K562 (cell line): ENCODE results near the gene POLN. TPM values are rescaled to one million over a fixed set of nuclear protein-coding genes. Genes with fewer than 3 reads are reported as not detected.
"Not testable (repeated sequence)": the region's sequence is repeated elsewhere in the genome, so short reads cannot be mapped to it uniquely, and the experiment has no call there.

Source experiments
- ATAC-seq: fragments of 200-7000 bp; cut with Tn5 transposase; 3 replicates; pipeline ENCODE4 v1.9.1; 2020; ENCODE audit warnings: moderate library complexity
- BruUV-seq: library from RNA; stranded (reverse); fragments of 400-500 nt; replicated peaks from 2 replicates; lab custom pipeline; 2021; lab: Mats Ljungman, UMichigan
- CTCF ChIA-PET: fragments of 300-600 bp; formaldehyde crosslinking; extraction: SDS; loops from one replicate; lab custom pipeline; 2021; ENCODE audit warnings: low intra/inter-chr PET ratio; lab: Yijun Ruan, JAX
- POLR2A ChIA-PET: fragments of 300-600, 350-650 bp; sonication (Branson Sonifier 250); formaldehyde crosslinking; extraction: SDS; loops from one replicate; lab custom pipeline; 2021; ENCODE audit warnings: antibody characterized with exemption, inconsistent platforms; lab: Yijun Ruan, JAX
- DNase-seq, 4 experiments: peaks; one replicate each; pipeline versions ENCODE4 v3.0.0 to v3.0.0-alpha.2; 2011 to 2018; ENCODE audit warnings: low spot score in 3 of 4, mixed read lengths in 3 of 4; ENCODE audit errors: extremely low read depth in 1 of 4
- FAIRE-seq: peaks from 2 replicates; lab custom pipeline; 2011; peaks lifted over from hg19 to GRCh38; lab: Jason Lieb, UNC
- H2AFZ ChIP-seq: 2 replicates; pipeline ENCODE4 v1.6.0; 2011; ENCODE audit warnings: low read depth, low read length, control low read depth, inconsistent platforms
- H3K27ac ChIP-seq: fragments of 200-600 bp; 3 replicates; pipeline ENCODE4 v1.8.0; 2011; ENCODE audit warnings: low read depth, mild to moderate bottlenecking, control low read depth, inconsistent platforms, low read length, moderate library complexity, mixed read lengths; ENCODE audit errors: extremely low read depth
- H3K27me3 ChIP-seq, 2 experiments: fragments of 300-600 bp in 1 of 2; 2 replicates in 1 of 2; 3 replicates in 1 of 2; pipeline versions ENCODE4 v1.6.0 to v1.8.0; 2011; ENCODE audit warnings: inconsistent platforms in 2 of 2, low read length in 2 of 2, mild to moderate bottlenecking in 1 of 2, mixed read lengths in 1 of 2, moderate library complexity in 1 of 2; ENCODE audit not compliant: control insufficient read depth in 2 of 2, insufficient read depth in 2 of 2
- H3K36me3 ChIP-seq: fragments of 300-600 bp; 3 replicates; pipeline ENCODE4 v1.8.0; 2011; ENCODE audit warnings: mild to moderate bottlenecking, low read length, inconsistent platforms; ENCODE audit not compliant: control insufficient read depth, insufficient read depth
- H3K4me1 ChIP-seq, 2 experiments: fragments of 200-600 bp in 1 of 2; replicated peaks in 1 of 2; 2 replicates in 1 of 2; 3 replicates in 1 of 2; pipeline versions ENCODE4 v1.5.1 to v1.8.0; 2011; ENCODE audit warnings: inconsistent platforms in 2 of 2, low read length in 2 of 2, mild to moderate bottlenecking in 1 of 2, mixed read lengths in 1 of 2, moderate library complexity in 1 of 2; ENCODE audit not compliant: control insufficient read depth in 2 of 2, insufficient read depth in 2 of 2
- H3K4me2 ChIP-seq: 2 replicates; pipeline ENCODE4 v1.6.1; 2011; ENCODE audit warnings: low read length, control low read depth, inconsistent platforms, mixed read lengths; ENCODE audit not compliant: insufficient read depth
- H3K4me3 ChIP-seq: fragments of 200-600 bp; sonication (generic), shearing (Covaris generic); 2 replicates; pipeline ENCODE4 v1.5.1; 2016; ENCODE audit warnings: control low read depth, inconsistent platforms
- H3K79me2 ChIP-seq: fragments of 200-600 bp; 3 replicates; pipeline ENCODE4 v1.8.0; 2011; ENCODE audit warnings: low read length, inconsistent platforms; ENCODE audit not compliant: control insufficient read depth, insufficient read depth
- H3K9ac ChIP-seq, 2 experiments: 2 replicates each; pipeline versions ENCODE4 v1.6.0 to v1.6.1; 2011; ENCODE audit warnings: low read depth in 2 of 2, low read length in 2 of 2, control low read depth in 1 of 2, inconsistent platforms in 1 of 2, mild to moderate bottlenecking in 1 of 2, mixed read lengths in 1 of 2; ENCODE audit not compliant: insufficient read depth in 1 of 2
- H3K9me1 ChIP-seq: one replicate; pipeline ENCODE4 v1.6.0; 2011; ENCODE audit warnings: inconsistent platforms, mild to moderate bottlenecking, low read length, moderate library complexity; ENCODE audit not compliant: control insufficient read depth, insufficient read depth
- H3K9me3 ChIP-seq: replicated peaks from 2 replicates; pipeline ENCODE4 v1.5.1; 2011; ENCODE audit warnings: low read depth, low read length, inconsistent platforms; ENCODE audit not compliant: control insufficient read depth, insufficient read depth
- H4K20me1 ChIP-seq: replicated peaks from 2 replicates; pipeline ENCODE4 v1.6.1; 2011; ENCODE audit warnings: low read length, inconsistent platforms, mixed read lengths; ENCODE audit not compliant: control insufficient read depth, insufficient read depth
- BRF1 ChIP-seq: IDR thresholded peaks from 3 replicates; pipeline ENCODE4 v1.6.1; 2011; ENCODE audit warnings: borderline replicate concordance, mild to moderate bottlenecking; ENCODE audit not compliant: insufficient read length; ENCODE audit errors: extremely low read depth
- CBX2 ChIP-seq: fragments of 200-600 bp; sonication (generic); IDR thresholded peaks from one replicate; pipeline ENCODE4 v1.6.1; 2012; ENCODE audit warnings: mild to moderate bottlenecking, low read length, inconsistent platforms; ENCODE audit not compliant: insufficient read depth, poor library complexity, severe bottlenecking
- CBX5 ChIP-seq: IDR thresholded peaks from 2 replicates; pipeline ENCODE4 v1.6.1; 2014; ENCODE audit warnings: low read depth, borderline replicate concordance
- EHMT2 ChIP-seq: fragments of 450-650 bp; IDR thresholded peaks from 2 replicates; pipeline ENCODE4 v1.6.1; 2018; ENCODE audit warnings: antibody characterized with exemption
- HDAC8 ChIP-seq: fragments of 450-650 bp; IDR thresholded peaks from 2 replicates; pipeline ENCODE4 v1.6.1; 2016; ENCODE audit warnings: mild to moderate bottlenecking, missing genetic modification characterization, moderate library complexity, missing compliant biosample characterization
- LARP7 ChIP-seq: fragments of 450-650 bp; IDR thresholded peaks from 2 replicates; pipeline ENCODE4 v1.6.1; 2016
- PTBP1 ChIP-seq: fragments of 200-400 bp; formaldehyde crosslinking; IDR thresholded peaks from 2 replicates; pipeline ENCODE4 v1.6.1; 2017; ENCODE audit warnings: low read depth, low read length
- TAF7 ChIP-seq: fragments of 450-650 bp; IDR thresholded peaks from 2 replicates; pipeline ENCODE4 v1.6.1; 2016; ENCODE audit warnings: missing genetic modification characterization, missing compliant biosample characterization
- ZBTB7A ChIP-seq: IDR thresholded peaks from 2 replicates; pipeline ENCODE4 v1.6.1; 2011; ENCODE audit warnings: low read depth, mild to moderate bottlenecking, low read length, moderate library complexity, borderline replicate concordance; ENCODE audit not compliant: control insufficient read depth
- ZC3H8 ChIP-seq: fragments of 450-650 bp; IDR thresholded peaks from 2 replicates; pipeline ENCODE4 v1.6.1; 2017
- ZNF24 ChIP-seq: fragments of 450-650 bp; IDR thresholded peaks from 2 replicates; pipeline ENCODE4 v1.6.1; 2016
- ZNF551 ChIP-seq: fragments of 250-450 bp; sonication (Bioruptor Pico); IDR thresholded peaks from 2 replicates; pipeline ENCODE4 v1.5.0; 2021; ENCODE audit warnings: mild to moderate bottlenecking, moderate library complexity
- ZSCAN32 ChIP-seq: fragments of 450-650 bp; formaldehyde crosslinking; IDR thresholded peaks from 2 replicates; pipeline ENCODE4 v1.4.0; 2020; ENCODE audit warnings: mild to moderate bottlenecking, moderate library complexity
- WGBS: fragments of 100-300 bp; shearing (Covaris generic); methylation state at CpG from one replicate; pipeline ENCODE4 v1.1.6; 2016; ENCODE audit warnings: low coverage, mixed read lengths; ENCODE audit not compliant: insufficient coverage; ENCODE audit errors: missing lambda C conversion rate; 5-methylcytosine and 5-hydroxymethylcytosine counted together
- in situ Hi-C: fragments of 300-500 bp; cut with MboI; formaldehyde crosslinking; loops from 4 replicates; pipeline ENCODE4 v1.15.0; 2018; ENCODE audit warnings: inconsistent platforms, mixed read lengths
- intact Hi-C: fragments of 100-400 bp; cut with micrococcal nuclease; formaldehyde crosslinking; loops from 2 replicates; pipeline ENCODE4 v1.14.2; 2022
- polyA plus RNA-seq, 8 experiments: library from polyadenylated mRNA; depleted of rRNA in 4 of 8; stranded (reverse) in 5 of 8; unstranded in 3 of 8; fragments of >200 nt; fragmentation: Nextera tagmentation in 2 of 8; fragmentation: Illumina TruSeq in 1 of 8; extraction: Ambion mirVana in 2 of 8; extraction: Trizol in 1 of 8; gene quantifications; 2 replicates each; pipeline versions ENCODE4 v1.2.1 to v1.2.3, GENCODE V29; 2011 to 2014; ENCODE audit warnings: inconsistent platforms in 1 of 8, missing spikeins in 1 of 8
- total RNA-seq, 7 experiments: library from RNA; depleted of rRNA in 6 of 7; stranded (reverse); fragments of >200 nt in 6 of 7; fragmentation: Illumina TruSeq in 2 of 7; extraction: Trizol in 2 of 7; gene quantifications; 2 replicates each; pipeline versions ENCODE4 v1.2.1 to v1.2.3, GENCODE V29; 2011 to 2021; ENCODE audit warnings: low replicate concordance in 1 of 7

The POLN gene
- total and polyA plus RNA-seq, 9 of the 15 experiments (the other 6 are each of a cell fraction or from before 2014, with no cell fraction given) = 0.08 to 0.91 (median 0.32) TPM

GRCh38 chr4:2222838-2223237, 19.1 kb downstream of the POLN start:
- DNase-seq (no peak), FAIRE-seq (no peak), ATAC-seq (no peak)
- ChIA-PET POLR2A (interaction anchor here (1.0 to 1.2 kb wide), 2 partner anchors 18 to 35 kb away, joined by 3 to 4 read pairs; no protein-coding TSS in a partner anchor), CTCF (interaction anchor here (0.5 kb wide), 1 partner anchor 10 kb away, joined by 3 read pairs; no protein-coding TSS in a partner anchor)
- Histone ChIP-seq H3K27ac (no peak overlapping the region), H4K20me1 (0 out of 2 replicates have a peak, but pooled peaks cover 7% of the 10 kb centered on the region), H3K4me2 (no peak overlapping the region), H3K9me1 (no peaks in the 10 kb centered on the region), H3K4me1 (no peaks in the 10 kb centered on the region; a peak in 1 of 5 replicates), H3K36me3 (peaks cover 19% of the 10 kb centered on the region; the same call in 2 of the 3 replicates), H3K9ac (no peak overlapping the region; a peak in 1 of 4 replicates), H2AFZ (no peak overlapping the region), H3K79me2 (no peaks in the 10 kb centered on the region), H3K27me3 (no peaks in the 10 kb centered on the region), H3K9me3 (no peaks in the 10 kb centered on the region), H3K4me3 (no peak overlapping the region)
- 77% methylated on average over 2 of the region's 2 CpGs for WGBS
- intact Hi-C loops (loop anchor here (5.0 kb wide), 1 partner anchor 129 kb away; no protein-coding TSS in a partner anchor), in situ Hi-C loops (loop anchor here (10.0 kb wide), 1 partner anchor 222 kb away; no protein-coding TSS in a partner anchor)
- no peak for TF ChIP-seq BRF1
- no peak for TF ChIP-seq TAF7
- TF ChIP-seq EHMT2 = no peak
- no peak for TF ChIP-seq CBX5
- TF ChIP-seq ZC3H8 = no peak
- TF ChIP-seq LARP7 = no peak
- TF ChIP-seq ZNF24 = no peak
- TF ChIP-seq ZNF551 = no peak
- TF ChIP-seq HDAC8 (tag) = no peak
- no peak for TF ChIP-seq ZSCAN32 (CRISPR knock-in tag)
- TF ChIP-seq CBX2 = no peak
- no peak for TF ChIP-seq PTBP1
- no peak for TF ChIP-seq ZBTB7A
- no TSS peak for BruUV-seq

GRCh38 chr4:2221378-2221777, 20.5 kb downstream of the POLN start:
- H4K20me1 ChIP-seq, BruUV-seq, H3K27ac ChIP-seq, H3K9ac ChIP-seq, H2AFZ ChIP-seq, H3K4me1 ChIP-seq, CTCF ChIA-PET, H3K4me3 ChIP-seq, H3K27me3 ChIP-seq, ATAC-seq, FAIRE-seq, DNase-seq, H3K9me1 ChIP-seq, H3K79me2 ChIP-seq, H3K9me3 ChIP-seq, H3K4me2 ChIP-seq: not testable (repeated sequence)
- 30% methylated on average over 4 of the region's 4 CpGs for WGBS
- POLR2A ChIA-PET = interaction anchor here (0.7 to 1.3 kb wide), 4 partner anchors 8 to 286 kb away, joined by 3 to 5 read pairs (median 3); no protein-coding TSS in a partner anchor
- intact Hi-C loops (loop anchor here (5.0 kb wide), 1 partner anchor 131 kb away; no protein-coding TSS in a partner anchor), in situ Hi-C loops (loop anchor here (10.0 kb wide), 1 partner anchor 223 kb away; no protein-coding TSS in a partner anchor)
- peaks cover 14% of the 10 kb centered on the region; the same call in 1 of the 3 replicates for H3K36me3 ChIP-seq
